ENCODE data around the gene DMAC2. TPM values are rescaled to one million over a fixed set of nuclear protein-coding genes. Genes with fewer than 3 reads are reported as not detected.

The DMAC2 gene
- total RNA-seq, 2 experiments from 2014 or later = 44.8 to 47.0 TPM

DNA sequence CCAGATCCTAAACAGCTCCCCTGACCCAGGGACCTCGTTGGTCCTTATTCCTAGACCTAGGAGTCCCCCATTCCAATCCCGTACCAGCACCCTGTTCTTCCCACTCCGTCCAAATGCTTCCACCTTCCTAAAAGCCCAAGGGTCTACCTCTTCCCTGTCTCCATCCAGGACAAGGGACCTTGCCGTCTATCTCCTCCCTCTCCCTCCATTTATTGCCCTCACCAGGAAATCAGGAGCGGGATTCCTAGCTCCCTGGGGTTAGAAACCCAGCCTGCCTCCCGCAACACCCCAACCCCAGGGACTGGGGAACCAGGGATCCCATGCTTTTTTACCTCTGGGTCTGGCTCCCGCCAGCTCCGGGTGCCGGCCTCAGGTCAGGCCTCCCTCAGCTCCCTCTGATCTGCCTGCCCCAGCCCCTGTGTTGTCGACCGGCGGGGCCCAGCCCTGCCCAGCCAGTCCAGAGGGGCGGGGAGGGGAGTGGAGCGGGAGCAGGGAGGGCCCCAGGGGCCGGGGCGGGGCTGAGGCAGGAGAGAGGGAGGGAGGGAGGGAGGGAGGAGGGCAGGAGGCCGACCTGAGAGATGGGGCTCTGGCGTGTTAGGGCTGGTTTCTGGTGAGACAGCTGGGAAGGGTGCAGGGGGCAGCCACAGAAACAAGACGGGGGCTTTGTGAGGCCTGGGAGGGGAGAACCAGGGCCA is 12.6 kb downstream of the DMAC2 start, which contains the start of gene B3GNT8:
Gene B3GNT8, minus strand, starts transcription at position 423 of the 695 bp plus-strand sequence. CDS start 596 bp downstream, outside the sequence.
- DNase-seq (peak; percentile 71), ATAC-seq (peak; percentile 71)
- Mint-ChIP-seq H3K36me3 (ENCODE audit: low read depth) (peaks cover 23% of the 10 kb centered on the region), H3K9me3 (ENCODE audit: insufficient read depth) (no peaks in the 10 kb centered on the region), H3K4me3 (peak within 1 kb of the TSS; percentile 77), H3K4me1 (ENCODE audit: low read depth) (peaks cover 53% of the 10 kb centered on the region), H3K27ac (peak within 1 kb of the TSS; percentile 84), H3K27me3 (ENCODE audit: low read depth) (no peaks in the 10 kb centered on the region)
- POLR2A ChIA-PET = interaction anchor here (0.6 to 1.7 kb wide), 3 partner anchors 9 to 128 kb away, joined by 3 to 6 read pairs (median 5); no protein-coding TSS in a partner anchor
- CTCF ChIA-PET = interaction anchor here (0.9 to 1.2 kb wide), 4 partner anchors 8 to 143 kb away, joined by 3 to 4 read pairs (median 4); no protein-coding TSS in a partner anchor

DNA sequence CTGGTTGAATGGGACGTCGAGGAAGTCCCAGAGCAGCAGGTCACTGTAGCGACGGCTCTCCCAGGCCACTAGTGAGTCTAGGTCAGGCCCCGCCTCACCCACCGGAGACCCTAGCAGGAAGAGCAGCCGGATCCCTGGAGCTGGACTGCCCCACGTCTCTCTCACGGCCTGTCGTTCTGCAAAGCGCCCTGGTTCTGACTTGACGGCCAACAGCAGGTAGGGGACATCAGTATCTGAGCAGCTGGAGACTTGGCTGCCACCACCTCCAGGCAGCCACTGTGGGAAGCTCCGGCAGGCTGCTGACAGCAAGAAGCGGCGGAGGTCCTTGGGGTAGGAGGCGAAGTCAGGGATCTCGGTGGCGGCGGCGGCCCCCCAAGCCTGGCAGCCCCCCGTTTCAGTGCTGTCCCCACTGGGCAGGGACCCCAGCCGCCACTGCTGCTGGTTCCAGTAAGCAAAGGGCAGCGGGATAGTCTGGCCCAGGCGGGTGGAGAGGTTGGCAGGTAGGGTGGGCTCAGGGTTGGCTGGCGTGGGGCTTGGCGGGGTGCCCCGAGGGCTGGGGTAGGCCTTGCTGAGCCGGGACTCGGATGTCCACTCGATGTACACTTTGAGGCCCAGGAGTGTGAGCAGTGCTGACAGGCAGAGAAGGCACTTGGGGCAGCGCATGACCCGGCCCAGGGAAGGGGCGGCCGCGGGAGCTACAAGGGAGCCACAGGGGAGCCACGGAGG is 13.4 kb downstream of the DMAC2 start:
- Mint-ChIP-seq H3K27me3 (ENCODE audit: low read depth) (no peaks in the 10 kb centered on the region), H3K9me3 (ENCODE audit: insufficient read depth) (no peaks in the 10 kb centered on the region), H3K27ac (peak overlapping the region; percentile 25), H3K36me3 (ENCODE audit: low read depth) (peaks cover 21% of the 10 kb centered on the region), H3K4me1 (ENCODE audit: low read depth) (peaks cover 48% of the 10 kb centered on the region), H3K4me3 (peak overlapping the region; percentile 77)
- ATAC-seq (no peak), DNase-seq (no peak)
- CTCF ChIA-PET = interaction anchor here (0.9 to 1.8 kb wide), 4 partner anchors 9 to 144 kb away, joined by 3 to 6 read pairs (median 4); no protein-coding TSS in a partner anchor
- POLR2A ChIA-PET = interaction anchor here (0.6 to 0.9 kb wide), 2 partner anchors 27 to 129 kb away, joined by 3 to 6 read pairs; no protein-coding TSS in a partner anchor

DNA sequence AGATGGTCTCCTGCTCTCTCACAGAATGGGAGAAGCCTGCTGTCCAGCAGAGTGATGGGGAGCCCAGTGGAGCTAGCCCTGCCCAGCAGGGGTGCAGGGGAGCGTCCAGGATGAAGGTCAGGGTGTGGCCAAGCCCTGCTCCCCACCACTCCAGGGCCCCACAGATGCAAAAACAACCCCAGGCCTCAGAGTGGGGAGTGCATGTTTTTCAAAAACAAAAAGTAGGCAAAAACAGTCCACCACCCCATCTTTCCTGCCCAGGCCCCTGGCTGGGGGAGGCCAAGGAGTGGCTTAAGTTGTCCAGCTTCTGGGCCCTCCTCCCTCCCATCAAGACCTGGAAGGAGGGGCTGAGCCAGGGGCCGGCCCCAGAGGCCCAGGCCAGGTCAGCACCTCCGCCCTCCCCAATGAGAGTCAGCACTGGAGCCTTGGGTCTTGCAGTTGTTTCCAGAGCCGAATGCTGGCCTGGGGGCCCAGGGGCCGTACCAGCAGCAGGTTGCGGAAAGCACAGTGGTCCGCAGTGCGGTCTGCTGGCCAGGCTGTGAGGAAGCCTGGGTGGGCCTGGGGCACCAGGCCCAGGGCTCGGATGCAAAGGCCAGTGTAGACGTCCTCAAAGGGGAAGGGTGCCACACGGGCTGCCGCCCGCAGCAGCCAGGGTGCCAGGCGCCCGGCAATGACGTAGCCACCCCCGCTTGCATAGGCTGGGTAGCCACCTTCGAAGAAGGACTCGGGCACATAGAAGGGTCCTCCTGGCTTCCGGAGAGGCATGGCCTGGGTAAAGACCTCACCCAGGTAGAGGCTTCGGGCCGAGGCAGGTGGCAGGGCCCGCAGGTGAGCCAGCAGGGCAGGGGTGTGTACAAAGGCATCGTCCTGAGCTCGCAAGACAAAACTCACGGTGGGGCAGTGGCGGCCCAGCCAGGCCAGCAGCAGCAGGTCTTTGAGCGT is 14.3 kb downstream of the DMAC2 start:
- DNase-seq (no peak), ATAC-seq (no peak)
- POLR2A ChIA-PET = no interaction called here
- no peaks in the 10 kb centered on the region for H3K27me3 Mint-ChIP-seq (ENCODE audit: low read depth)
- peak overlapping the region; percentile 79 for H3K27ac Mint-ChIP-seq
- H3K4me3 Mint-ChIP-seq = peak overlapping the region; percentile 18
- CTCF ChIA-PET = interaction anchor here (1.8 kb wide), 1 partner anchor 23 kb away, joined by 6 read pairs; no protein-coding TSS in a partner anchor
- peaks cover 23% of the 10 kb centered on the region for H3K36me3 Mint-ChIP-seq (ENCODE audit: low read depth)
- no peaks in the 10 kb centered on the region for H3K9me3 Mint-ChIP-seq (ENCODE audit: insufficient read depth)
- H3K4me1 Mint-ChIP-seq (ENCODE audit: low read depth) = peaks cover 43% of the 10 kb centered on the region

DNA sequence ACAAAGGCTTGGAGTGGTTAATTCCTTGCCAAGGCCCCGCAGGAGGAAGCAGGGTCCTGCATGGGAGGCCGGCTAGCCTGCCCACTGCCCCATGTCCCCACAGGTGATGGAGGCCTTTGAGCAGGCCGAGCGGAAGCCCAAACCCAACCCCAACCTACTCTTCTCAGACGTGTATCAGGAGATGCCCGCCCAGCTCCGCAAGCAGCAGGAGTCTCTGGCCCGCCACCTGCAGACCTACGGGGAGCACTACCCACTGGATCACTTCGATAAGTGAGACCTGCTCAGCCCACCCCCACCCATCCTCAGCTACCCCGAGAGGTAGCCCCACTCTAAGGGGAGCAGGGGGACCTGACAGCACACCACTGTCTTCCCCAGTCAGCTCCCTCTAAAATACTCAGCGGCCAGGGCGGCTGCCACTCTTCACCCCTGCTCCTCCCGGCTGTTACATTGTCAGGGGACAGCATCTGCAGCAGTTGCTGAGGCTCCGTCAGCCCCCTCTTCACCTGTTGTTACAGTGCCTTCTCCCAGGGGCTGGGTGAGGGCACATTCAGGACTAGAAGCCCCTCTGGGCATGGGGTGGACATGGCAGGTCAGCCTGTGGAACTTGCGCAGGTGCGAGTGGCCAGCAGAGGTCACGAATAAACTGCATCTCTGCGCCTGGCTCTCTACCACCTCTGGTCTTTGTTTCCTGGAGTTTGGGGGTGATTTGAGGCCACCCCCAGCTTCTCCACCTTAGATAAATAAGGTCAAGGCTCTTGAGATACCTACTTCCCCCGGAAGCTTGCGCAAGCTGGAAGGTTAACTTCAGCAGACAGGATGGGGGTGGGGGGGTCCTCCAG is 15.2 kb downstream of the DMAC2 start:
- POLR2A ChIA-PET = no interaction called here
- H3K27ac Mint-ChIP-seq = peak overlapping the region; percentile 79
- no peaks in the 10 kb centered on the region for H3K27me3 Mint-ChIP-seq (ENCODE audit: low read depth)
- CTCF ChIA-PET = interaction anchor here (1.8 kb wide), 1 partner anchor 24 kb away, joined by 6 read pairs; no protein-coding TSS in a partner anchor
- no peak overlapping the region for H3K4me3 Mint-ChIP-seq
- peaks cover 43% of the 10 kb centered on the region for H3K4me1 Mint-ChIP-seq (ENCODE audit: low read depth)
- DNase-seq (peak; percentile 37), ATAC-seq (no peak)
- peaks cover 28% of the 10 kb centered on the region for H3K36me3 Mint-ChIP-seq (ENCODE audit: low read depth)
- H3K9me3 Mint-ChIP-seq (ENCODE audit: insufficient read depth) = no peaks in the 10 kb centered on the region

DNA sequence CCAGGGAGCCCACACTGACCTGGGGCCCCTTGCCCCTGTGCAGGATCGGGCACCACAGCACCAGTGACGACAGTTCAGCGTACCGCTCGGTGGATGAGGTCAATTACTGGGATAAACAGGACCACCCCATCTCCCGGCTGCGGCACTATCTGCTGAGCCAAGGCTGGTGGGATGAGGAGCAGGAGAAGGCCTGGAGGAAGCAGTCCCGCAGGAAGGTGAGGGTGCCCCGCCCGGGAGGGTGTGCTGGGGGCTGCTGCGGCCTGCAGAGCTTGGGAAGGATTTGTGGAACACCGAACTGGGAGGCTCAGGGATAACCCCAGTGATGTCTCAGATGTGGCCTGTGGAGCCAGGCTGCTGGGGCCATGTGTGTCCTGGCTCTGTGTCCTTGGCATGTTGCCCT is 16.8 kb downstream of the DMAC2 start:
- H3K4me3 Mint-ChIP-seq = no peak overlapping the region
- peaks cover 30% of the 10 kb centered on the region for H3K4me1 Mint-ChIP-seq (ENCODE audit: low read depth)
- POLR2A ChIA-PET = no interaction called here
- H3K27ac Mint-ChIP-seq = no peak overlapping the region
- H3K27me3 Mint-ChIP-seq (ENCODE audit: low read depth) = no peaks in the 10 kb centered on the region
- DNase-seq = no peak
- H3K36me3 Mint-ChIP-seq (ENCODE audit: low read depth) = peaks cover 28% of the 10 kb centered on the region
- CTCF ChIA-PET = no interaction called here
- no peaks in the 10 kb centered on the region for H3K9me3 Mint-ChIP-seq (ENCODE audit: insufficient read depth)
- ATAC-seq = no peak

DNA sequence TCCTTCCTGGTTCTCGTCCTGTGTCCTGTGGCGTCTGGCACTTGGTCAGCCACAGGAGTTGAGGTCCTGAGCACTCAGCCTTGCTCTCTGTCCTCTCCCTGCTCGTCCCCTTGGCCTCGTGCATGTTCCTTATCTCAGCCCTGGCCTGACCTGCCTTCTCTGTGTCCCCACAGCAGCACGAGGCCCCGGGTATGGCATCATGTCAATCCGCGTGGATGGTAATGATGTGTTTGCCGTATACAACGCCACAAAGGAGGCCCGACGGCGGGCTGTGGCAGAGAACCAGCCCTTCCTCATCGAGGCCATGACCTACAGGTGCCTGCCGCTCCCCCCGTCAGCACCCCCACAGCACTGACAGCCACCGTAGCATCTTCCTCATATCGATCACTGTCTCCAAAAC is 17.3 kb downstream of the DMAC2 start:
- no peak overlapping the region for H3K4me3 Mint-ChIP-seq
- H3K27me3 Mint-ChIP-seq (ENCODE audit: low read depth) = no peaks in the 10 kb centered on the region
- peaks cover 25% of the 10 kb centered on the region for H3K4me1 Mint-ChIP-seq (ENCODE audit: low read depth)
- peaks cover 28% of the 10 kb centered on the region for H3K36me3 Mint-ChIP-seq (ENCODE audit: low read depth)
- no peak overlapping the region for H3K27ac Mint-ChIP-seq
- ChIA-PET CTCF (no interaction called here), POLR2A (no interaction called here)
- H3K9me3 Mint-ChIP-seq (ENCODE audit: insufficient read depth) = no peaks in the 10 kb centered on the region
- ATAC-seq = no peak
- no peak for DNase-seq

DNA sequence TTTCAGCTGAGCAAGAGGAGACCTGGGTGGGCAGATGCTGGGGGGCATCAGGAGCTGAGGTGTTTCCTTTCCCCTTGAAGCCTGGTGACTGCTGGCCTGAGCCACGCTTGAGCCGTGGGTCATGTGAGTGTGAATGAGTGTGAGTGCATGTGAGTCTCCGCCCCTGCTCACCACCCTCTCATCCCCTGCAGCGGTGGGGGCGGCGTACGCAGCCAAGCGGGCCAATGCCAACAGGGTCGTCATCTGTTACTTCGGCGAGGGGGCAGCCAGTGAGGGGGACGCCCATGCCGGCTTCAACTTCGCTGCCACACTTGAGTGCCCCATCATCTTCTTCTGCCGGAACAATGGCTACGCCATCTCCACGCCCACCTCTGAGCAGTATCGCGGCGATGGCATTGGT is 17.7 kb downstream of the DMAC2 start:
- H3K9me3 Mint-ChIP-seq (ENCODE audit: insufficient read depth) = no peaks in the 10 kb centered on the region
- peak overlapping the region; percentile 69 for H3K27ac Mint-ChIP-seq
- POLR2A ChIA-PET = no interaction called here
- CTCF ChIA-PET = no interaction called here
- no peak for DNase-seq
- H3K36me3 Mint-ChIP-seq (ENCODE audit: low read depth) = peaks cover 28% of the 10 kb centered on the region
- ATAC-seq = no peak
- peaks cover 22% of the 10 kb centered on the region for H3K4me1 Mint-ChIP-seq (ENCODE audit: low read depth)
- H3K4me3 Mint-ChIP-seq = no peak overlapping the region
- H3K27me3 Mint-ChIP-seq (ENCODE audit: low read depth) = no peaks in the 10 kb centered on the region

DNA sequence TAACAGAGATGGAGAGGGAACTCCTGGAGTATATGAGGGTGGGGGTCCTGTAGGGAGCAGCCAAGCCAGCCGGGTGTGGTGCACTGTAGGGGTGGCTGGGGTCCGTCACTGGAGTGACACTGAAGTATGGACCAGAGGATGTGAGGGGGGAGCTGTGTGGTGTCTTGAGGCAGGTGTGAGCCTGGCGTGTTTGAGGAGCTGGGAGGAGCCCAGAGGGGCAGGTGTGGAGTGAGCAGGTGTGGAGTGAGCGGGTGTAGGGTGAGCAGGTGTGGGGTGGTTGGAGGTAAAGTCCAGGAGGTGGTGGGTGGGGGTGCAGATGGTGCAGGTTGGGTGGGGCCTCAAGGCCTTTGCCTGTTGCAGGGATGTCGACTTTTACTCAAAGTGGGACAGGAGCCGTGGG is 18.4 kb downstream of the DMAC2 start:
- Mint-ChIP-seq H3K4me3 (no peak overlapping the region), H3K36me3 (ENCODE audit: low read depth) (peaks cover 29% of the 10 kb centered on the region), H3K27ac (no peak overlapping the region), H3K27me3 (ENCODE audit: low read depth) (no peaks in the 10 kb centered on the region), H3K9me3 (ENCODE audit: insufficient read depth) (no peaks in the 10 kb centered on the region), H3K4me1 (ENCODE audit: low read depth) (peaks cover 15% of the 10 kb centered on the region)
- ATAC-seq (no peak), DNase-seq (no peak)
- ChIA-PET POLR2A (interaction anchor here (1.2 kb wide), 1 partner anchor 18 kb away, joined by 3 read pairs; no protein-coding TSS in a partner anchor), CTCF (no interaction called here)

DNA sequence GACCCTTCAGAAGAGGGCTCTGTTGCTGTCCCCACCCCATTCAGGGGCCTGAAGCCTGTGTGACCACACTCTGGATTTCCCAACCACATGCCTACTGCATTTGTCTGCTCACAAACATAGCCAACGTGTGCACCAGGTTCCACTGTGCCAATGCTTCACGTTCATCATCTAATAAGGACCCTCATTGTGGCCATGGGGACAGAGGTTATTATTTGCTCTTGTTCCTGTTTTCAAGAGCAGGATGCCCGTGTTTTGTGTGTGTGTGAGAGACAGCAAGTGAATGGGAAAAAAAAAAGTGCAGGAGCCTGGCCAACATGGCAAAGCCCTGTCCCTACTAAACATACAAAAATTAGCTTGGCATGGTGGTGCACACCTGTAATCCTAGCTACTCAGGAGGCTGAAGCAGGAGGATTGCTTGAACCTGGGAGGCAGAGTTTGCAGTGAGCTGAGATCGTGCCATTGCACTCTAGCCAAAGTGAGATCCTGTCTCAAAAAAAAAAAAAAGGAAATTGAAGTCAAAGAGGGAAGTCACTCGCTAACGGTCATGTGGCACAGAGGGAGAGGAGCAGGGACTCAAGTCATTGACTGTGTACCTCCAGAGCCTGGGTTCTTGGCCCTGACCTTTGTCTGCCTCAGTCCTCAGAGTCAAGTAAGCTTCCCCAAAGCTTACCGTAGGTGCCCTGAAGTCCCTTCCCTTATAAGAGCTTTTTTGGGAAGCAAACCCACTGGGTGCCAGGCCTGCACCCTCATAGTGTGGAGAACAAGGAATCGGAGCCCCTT is 19.4 kb downstream of the DMAC2 start:
- no peak overlapping the region for H3K27ac Mint-ChIP-seq
- H3K27me3 Mint-ChIP-seq (ENCODE audit: low read depth) = no peaks in the 10 kb centered on the region
- ATAC-seq (no peak), DNase-seq (no peak)
- H3K4me1 Mint-ChIP-seq (ENCODE audit: low read depth) = peaks cover 9% of the 10 kb centered on the region
- POLR2A ChIA-PET = interaction anchor here (1.2 kb wide), 1 partner anchor 19 kb away, joined by 3 read pairs; no protein-coding TSS in a partner anchor
- peaks cover 32% of the 10 kb centered on the region for H3K36me3 Mint-ChIP-seq (ENCODE audit: low read depth)
- CTCF ChIA-PET = interaction anchor here (0.9 kb wide), 1 partner anchor 85 kb away, joined by 3 read pairs; no protein-coding TSS in a partner anchor
- H3K9me3 Mint-ChIP-seq (ENCODE audit: insufficient read depth) = no peaks in the 10 kb centered on the region
- H3K4me3 Mint-ChIP-seq = no peak overlapping the region

DNA sequence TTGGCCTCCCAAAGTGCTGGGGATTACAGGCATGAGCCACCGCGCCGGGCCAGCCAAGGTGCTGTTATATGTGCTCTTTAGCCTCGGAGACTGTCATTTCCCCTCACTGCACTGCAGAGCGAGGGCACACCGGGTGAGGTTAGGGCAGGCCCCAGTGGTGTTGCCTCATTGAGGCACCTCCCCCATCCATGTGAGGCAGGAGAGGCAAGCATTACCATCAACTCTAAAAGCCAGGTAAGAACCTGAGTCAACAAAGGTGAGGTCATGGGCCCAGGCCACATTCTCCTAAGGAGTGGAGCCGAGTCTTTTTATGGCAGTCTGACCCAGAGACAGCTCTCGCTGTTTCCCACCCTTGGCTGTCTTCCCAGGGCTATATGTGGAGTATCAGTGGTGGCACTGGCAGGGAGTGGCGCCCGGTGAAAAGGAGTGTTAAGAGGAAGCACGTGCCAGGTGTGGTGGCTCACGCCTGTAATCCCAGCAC is 23.5 kb downstream of the DMAC2 start:
- H3K36me3 Mint-ChIP-seq (ENCODE audit: low read depth) = peaks cover 35% of the 10 kb centered on the region
- no peaks in the 10 kb centered on the region for H3K27me3 Mint-ChIP-seq (ENCODE audit: low read depth)
- no peak overlapping the region for H3K4me3 Mint-ChIP-seq
- no peak overlapping the region for H3K27ac Mint-ChIP-seq
- CTCF ChIA-PET = no interaction called here
- no peaks in the 10 kb centered on the region for H3K4me1 Mint-ChIP-seq (ENCODE audit: low read depth)
- ATAC-seq = no peak
- POLR2A ChIA-PET = interaction anchor here (0.7 kb wide), 1 partner anchor 27 kb away, joined by 3 read pairs; no protein-coding TSS in a partner anchor
- no peaks in the 10 kb centered on the region for H3K9me3 Mint-ChIP-seq (ENCODE audit: insufficient read depth)
- DNase-seq = no peak
